Progenitor cell of endocrine pancreas (in vitro differentiated cells): ENCODE results near the gene RPP40. TPM values are rescaled to one million over a fixed set of nuclear protein-coding genes. Genes with fewer than 3 reads are reported as not detected.

Experiments used
- DNase-seq: peaks from one replicate; pipeline ENCODE4 v3.0.0; 2021; ENCODE audit warnings: low spot score; ENCODE audit not compliant: unreplicated experiment
- H3K27ac Mint-ChIP-seq: 2 replicates; pipeline ENCODE4 v1.8.0; 2021; ENCODE audit warnings: mild to moderate bottlenecking, moderate library complexity, mixed read lengths
- H3K27me3 Mint-ChIP-seq: 2 replicates; pipeline ENCODE4 v1.8.0; 2021; ENCODE audit warnings: mixed read lengths
- H3K36me3 Mint-ChIP-seq: 2 replicates; pipeline ENCODE4 v1.8.0; 2022; ENCODE audit warnings: mixed read lengths; ENCODE audit not compliant: insufficient read depth
- H3K4me1 Mint-ChIP-seq: 2 replicates; pipeline ENCODE4 v1.8.0; 2021; ENCODE audit warnings: low read depth, mixed read lengths
- H3K4me3 Mint-ChIP-seq: 2 replicates; pipeline ENCODE4 v1.8.0; 2021; ENCODE audit warnings: low read depth, mild to moderate bottlenecking, moderate library complexity, mixed read lengths
- H3K9me3 Mint-ChIP-seq: 2 replicates; pipeline ENCODE4 v1.8.0; 2021; ENCODE audit warnings: low read depth, mixed read lengths
- CTCF ChIP-seq: fragments of 200-600 bp; sonication (generic); IDR thresholded peaks from one replicate; pipeline ENCODE4 v1.5.0; 2021; ENCODE audit warnings: antibody characterized with exemption, mild to moderate bottlenecking; ENCODE audit not compliant: unreplicated experiment
- total RNA-seq: library from RNA; stranded (reverse); gene quantifications from 2 replicates; pipeline ENCODE4 v1.2.1, GENCODE V29; 2021

The RPP40 gene
- total RNA-seq, 1 donor from 2014 or later = 8.0 TPM

- DNase-seq = no peak
- Mint-ChIP-seq H3K9me3 (peaks cover 10% of the 10 kb centered on the region), H3K27me3 (peaks cover 8% of the 10 kb centered on the region), H3K4me3 (no peak overlapping the region), H3K4me1 (no peaks in the 10 kb centered on the region), H3K36me3 (peaks cover 1% of the 10 kb centered on the region), H3K27ac (no peak overlapping the region)
- no peak for TF ChIP-seq CTCF
Measured at GRCh38 chr6:4972438-4972837, 31.4 kb downstream of the RPP40 start.

GRCh38 chr6:4971851-4972250 is 32.0 kb downstream of the RPP40 start:
- TF ChIP-seq CTCF = no peak
- no peak overlapping the region for H3K27ac Mint-ChIP-seq
- no peak for DNase-seq
- no peak overlapping the region for H3K4me3 Mint-ChIP-seq
- H3K27me3 Mint-ChIP-seq = peaks cover 8% of the 10 kb centered on the region
- H3K9me3 Mint-ChIP-seq = peaks cover 6% of the 10 kb centered on the region
- H3K36me3 Mint-ChIP-seq = peaks cover 1% of the 10 kb centered on the region
- no peaks in the 10 kb centered on the region for H3K4me1 Mint-ChIP-seq

GRCh38 chr6:4970739-4971395 is 33.0 kb downstream of the RPP40 start:
- Mint-ChIP-seq H3K27me3 (peaks cover 8% of the 10 kb centered on the region), H3K27ac (no peak overlapping the region), H3K9me3 (no peaks in the 10 kb centered on the region), H3K36me3 (no peaks in the 10 kb centered on the region), H3K4me1 (no peaks in the 10 kb centered on the region), H3K4me3 (no peak overlapping the region)
- TF ChIP-seq CTCF = no peak
- no peak for DNase-seq

- peaks cover 10% of the 10 kb centered on the region for H3K4me1 Mint-ChIP-seq
- H3K36me3 Mint-ChIP-seq = no peaks in the 10 kb centered on the region
- no peak overlapping the region for H3K27ac Mint-ChIP-seq
- no peak for DNase-seq
- no peak for TF ChIP-seq CTCF
- peaks cover 8% of the 10 kb centered on the region for H3K27me3 Mint-ChIP-seq
- no peaks in the 10 kb centered on the region for H3K9me3 Mint-ChIP-seq
- H3K4me3 Mint-ChIP-seq = no peak overlapping the region
Measured at GRCh38 chr6:4969609-4970285, 34.1 kb downstream of the RPP40 start.

- Mint-ChIP-seq H3K27ac (no peak overlapping the region), H3K36me3 (no peaks in the 10 kb centered on the region), H3K4me1 (peaks cover 13% of the 10 kb centered on the region), H3K27me3 (peaks cover 4% of the 10 kb centered on the region), H3K9me3 (no peaks in the 10 kb centered on the region), H3K4me3 (no peak overlapping the region)
- no peak for DNase-seq
- no peak for TF ChIP-seq CTCF
Measured at GRCh38 chr6:4967301-4968030, 36.4 kb downstream of the RPP40 start.
